Progenitor cell of endocrine pancreas (in vitro differentiated cells): ENCODE measurements around the gene IGF1R. TPM values are rescaled to one million over a fixed set of nuclear protein-coding genes. Genes with fewer than 3 reads are reported as not detected.

ENCODE experiments used
- DNase-seq: peaks from one replicate; pipeline ENCODE4 v3.0.0; 2021; ENCODE audit warnings: low spot score; ENCODE audit not compliant: unreplicated experiment
- H3K27ac Mint-ChIP-seq: 2 replicates; pipeline ENCODE4 v1.8.0; 2021; ENCODE audit warnings: mild to moderate bottlenecking, moderate library complexity, mixed read lengths
- H3K27me3 Mint-ChIP-seq: 2 replicates; pipeline ENCODE4 v1.8.0; 2021; ENCODE audit warnings: mixed read lengths
- H3K36me3 Mint-ChIP-seq: 2 replicates; pipeline ENCODE4 v1.8.0; 2022; ENCODE audit warnings: mixed read lengths; ENCODE audit not compliant: insufficient read depth
- H3K4me1 Mint-ChIP-seq: 2 replicates; pipeline ENCODE4 v1.8.0; 2021; ENCODE audit warnings: low read depth, mixed read lengths
- H3K4me3 Mint-ChIP-seq: 2 replicates; pipeline ENCODE4 v1.8.0; 2021; ENCODE audit warnings: low read depth, mild to moderate bottlenecking, moderate library complexity, mixed read lengths
- H3K9me3 Mint-ChIP-seq: 2 replicates; pipeline ENCODE4 v1.8.0; 2021; ENCODE audit warnings: low read depth, mixed read lengths
- CTCF ChIP-seq: fragments of 200-600 bp; sonication (generic); IDR thresholded peaks from one replicate; pipeline ENCODE4 v1.5.0; 2021; ENCODE audit warnings: antibody characterized with exemption, mild to moderate bottlenecking; ENCODE audit not compliant: unreplicated experiment
- total RNA-seq: library from RNA; stranded (reverse); gene quantifications from 2 replicates; pipeline ENCODE4 v1.2.1, GENCODE V29; 2021

IGF1R gene
- total RNA-seq, 1 donor from 2014 or later: 106 TPM

DNA sequence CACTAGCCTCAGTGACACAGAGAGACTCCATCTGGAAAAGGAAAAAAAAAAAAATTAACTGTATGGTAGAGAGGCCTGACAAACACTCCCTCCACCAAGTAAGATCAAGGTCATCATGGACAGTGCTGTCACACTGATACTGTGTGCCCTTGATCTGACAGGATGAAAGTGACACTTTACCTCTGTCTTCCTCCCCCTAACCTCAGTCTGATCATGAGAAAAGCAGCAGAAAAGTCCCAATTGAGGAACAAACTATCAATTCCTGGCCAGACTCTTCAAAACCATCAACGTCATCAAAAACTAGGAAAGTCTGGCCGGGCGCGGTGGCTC lies 332.5 kb downstream of the IGF1R start:
- DNase-seq: no peak
- no peak for TF ChIP-seq CTCF
- Mint-ChIP-seq H3K27ac (no peak overlapping the region), H3K4me3 (no peak overlapping the region), H3K9me3 (peaks cover 5% of the 10 kb centered on the region), H3K27me3 (no peaks in the 10 kb centered on the region), H3K36me3 (no peaks in the 10 kb centered on the region), H3K4me1 (no peaks in the 10 kb centered on the region)

- H3K36me3 Mint-ChIP-seq: no peaks in the 10 kb centered on the region
- TF ChIP-seq CTCF: no peak
- no peak overlapping the region for H3K4me3 Mint-ChIP-seq
- no peak for DNase-seq
- H3K27me3 Mint-ChIP-seq: no peaks in the 10 kb centered on the region
- no peak overlapping the region for H3K27ac Mint-ChIP-seq
- H3K4me1 Mint-ChIP-seq: no peaks in the 10 kb centered on the region
- peaks cover 13% of the 10 kb centered on the region for H3K9me3 Mint-ChIP-seq
Measured at GRCh38 chr15:98981851-98982722, 333.7 kb downstream of the IGF1R start.

DNA sequence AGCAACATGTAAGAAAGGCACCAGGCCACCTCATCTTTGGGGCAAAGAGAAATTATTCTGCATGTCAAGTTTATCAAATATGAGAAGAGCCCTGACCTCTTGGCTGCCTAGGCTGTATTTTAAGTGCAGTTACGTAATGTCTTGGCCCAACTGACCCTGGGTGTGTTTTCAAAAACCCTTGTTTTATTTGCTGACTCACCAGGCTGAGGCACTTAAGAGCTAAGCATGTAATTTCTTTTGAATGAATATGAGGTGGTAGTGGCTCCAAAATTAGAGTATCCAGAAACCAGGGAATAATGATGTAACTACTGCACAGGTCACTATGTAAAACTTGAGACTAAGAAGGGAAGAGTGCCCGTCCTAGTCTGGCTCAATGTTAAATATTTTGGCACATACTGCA lies 335.0 kb downstream of the IGF1R start:
- H3K4me1 Mint-ChIP-seq: no peaks in the 10 kb centered on the region
- no peak overlapping the region for H3K27ac Mint-ChIP-seq
- H3K27me3 Mint-ChIP-seq: no peaks in the 10 kb centered on the region
- DNase-seq: no peak
- H3K36me3 Mint-ChIP-seq: no peaks in the 10 kb centered on the region
- H3K9me3 Mint-ChIP-seq: peaks cover 10% of the 10 kb centered on the region
- TF ChIP-seq CTCF: no peak
- H3K4me3 Mint-ChIP-seq: no peak overlapping the region

GRCh38 chr15:98986281-98986680 lies 337.9 kb downstream of the IGF1R start:
- Mint-ChIP-seq H3K4me3 (no peak overlapping the region), H3K36me3 (no peaks in the 10 kb centered on the region), H3K4me1 (no peaks in the 10 kb centered on the region), H3K27ac (no peak overlapping the region), H3K27me3 (peaks cover 12% of the 10 kb centered on the region), H3K9me3 (peaks cover 10% of the 10 kb centered on the region)
- DNase-seq: no peak
- TF ChIP-seq CTCF: no peak

DNA sequence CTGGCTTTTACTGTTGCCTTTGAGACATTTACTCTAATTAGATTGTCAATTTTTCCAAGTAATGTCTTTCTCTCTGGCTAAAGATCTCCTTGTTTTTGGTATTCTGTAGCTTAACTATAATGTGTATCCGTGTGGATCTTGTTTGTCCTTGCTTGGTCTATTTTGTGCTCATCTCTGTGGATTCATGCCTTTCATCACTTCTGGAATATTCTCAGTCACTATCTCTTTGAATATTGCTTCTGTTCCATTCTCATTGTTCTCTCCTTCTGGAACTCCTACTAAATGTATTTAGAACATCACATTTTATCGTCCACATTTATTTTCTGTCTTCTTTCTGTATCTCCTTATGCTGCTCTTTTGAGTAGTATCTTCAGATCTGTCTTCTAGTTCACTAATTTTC lies 346.6 kb downstream of the IGF1R start:
- Mint-ChIP-seq H3K27ac (no peak overlapping the region), H3K36me3 (no peaks in the 10 kb centered on the region), H3K4me3 (no peak overlapping the region), H3K9me3 (peaks cover 11% of the 10 kb centered on the region), H3K4me1 (no peaks in the 10 kb centered on the region), H3K27me3 (peaks cover 7% of the 10 kb centered on the region)
- DNase-seq: no peak
- no peak for TF ChIP-seq CTCF
